GM23248 (cell line): Measurements from ENCODE around the gene MACROD2.

Experiments
- EZH2 ChIP-seq: fragments of 200-600 bp; sonication (generic); IDR thresholded peaks from 2 replicates; pipeline ENCODE4 v1.6.1; 2018; ENCODE audit warnings: antibody characterized with exemption, mild to moderate bottlenecking; ENCODE audit not compliant: insufficient read depth, poor library complexity, severe bottlenecking
- EZH2phosphoT487 ChIP-seq: fragments of 200-600 bp; sonication (generic); IDR thresholded peaks from 2 replicates; pipeline ENCODE4 v1.6.1; 2018; ENCODE audit warnings: antibody characterized with exemption, moderate library complexity, mild to moderate bottlenecking, low read depth; ENCODE audit not compliant: insufficient read depth

- TF ChIP-seq EZH2 (no peak), EZH2phosphoT487 (no peak)
Observed at GRCh38 chr20:14790190-14790589, 794.9 kb downstream of the MACROD2 start.
